Large intestine (tissue), 3 donors: ENCODE data around the gene CALB2. TPM values are rescaled to one million over a fixed set of nuclear protein-coding genes. Genes with fewer than 3 reads are reported as not detected.

ENCODE experiments used
- DNase-seq, 2 donors: peaks; one replicate each; pipeline versions ENCODE4 v3.0.0 to v3.0.0-alpha.2; 2013
- H3K27ac ChIP-seq: one replicate; pipeline ENCODE4 v1.5.1; 2013; ENCODE audit warnings: low read length
- H3K27me3 ChIP-seq: 2 replicates; pipeline ENCODE4 v1.6.1; 2013; ENCODE audit warnings: low read length; ENCODE audit not compliant: control insufficient read depth, insufficient read depth
- H3K36me3 ChIP-seq: 2 replicates; pipeline ENCODE4 v1.6.1; 2013; ENCODE audit warnings: low read length; ENCODE audit not compliant: control insufficient read depth, insufficient read depth
- H3K4me1 ChIP-seq: one replicate; pipeline ENCODE4 v1.6.1; 2013; ENCODE audit warnings: low read length; ENCODE audit not compliant: control insufficient read depth, insufficient read depth
- H3K4me3 ChIP-seq: one replicate; pipeline ENCODE4 v1.5.1; 2013; ENCODE audit warnings: low read length
- H3K9me3 ChIP-seq: one replicate; pipeline ENCODE4 v1.6.1; 2013; ENCODE audit warnings: mild to moderate bottlenecking, low read depth, low read length, moderate library complexity; ENCODE audit not compliant: control insufficient read depth
- WGBS: methylation state at CpG from one replicate; pipeline ENCODE4 v1.1.5; 2013; ENCODE audit warnings: low lambda C conversion rate; ENCODE audit not compliant: insufficient coverage; 5-methylcytosine and 5-hydroxymethylcytosine counted together
- polyA plus RNA-seq: library from polyadenylated mRNA; unstranded; fragments of 120-200 nt; gene quantifications from one replicate; pipeline ENCODE4 v1.2.1, GENCODE V29; 2013

CALB2 gene
- polyA plus RNA-seq, 1 donor, result 1.5 TPM

DNA sequence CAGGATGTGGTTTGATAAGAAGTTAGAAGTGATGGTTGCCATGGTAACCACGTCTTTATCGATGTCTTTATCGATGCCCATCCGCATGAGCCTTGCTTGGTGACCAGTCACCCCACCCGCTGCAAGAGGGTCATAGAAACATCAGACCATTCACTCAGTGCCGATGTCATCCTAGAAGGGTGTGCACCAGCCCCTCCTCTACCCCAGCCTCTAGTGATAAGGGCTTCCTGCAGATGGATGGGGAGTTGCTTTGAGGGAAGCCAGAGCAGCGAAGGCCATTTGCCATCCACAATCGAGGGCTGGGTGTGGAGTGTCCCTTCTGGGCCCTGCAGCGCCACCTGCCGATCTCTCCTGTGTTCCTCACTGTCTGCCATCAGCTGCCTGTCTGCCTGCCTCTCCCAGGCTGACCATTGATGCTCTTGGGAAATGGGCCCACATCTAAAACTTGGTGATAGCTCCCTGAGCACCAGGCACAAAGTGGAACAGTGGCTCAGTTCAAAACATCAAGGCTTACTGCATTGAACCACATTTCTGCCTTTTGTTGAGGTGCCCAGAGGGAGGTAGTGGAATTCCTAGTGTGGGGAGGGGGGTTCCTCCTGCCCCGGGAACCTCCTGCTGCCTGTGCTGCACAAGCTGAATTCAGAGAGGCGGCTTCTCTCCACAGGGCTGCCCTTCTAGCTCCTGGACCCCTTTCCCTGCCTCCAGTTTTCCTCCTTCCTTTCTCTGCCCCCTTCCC lies 8.9 kb downstream of the CALB2 start:
- Histone ChIP-seq H3K4me1 (no peaks in the 10 kb centered on the region), H3K27me3 (peaks cover 16% of the 10 kb centered on the region), H3K27ac (no peak overlapping the region), H3K9me3 (no peaks in the 10 kb centered on the region), H3K36me3 (no peaks in the 10 kb centered on the region), H3K4me3 (no peak overlapping the region)
- no CpG with 5 or more reads among the region's 12 CpGs for WGBS
- DNase-seq, result no peak

GRCh38 chr16:71368958-71369357 lies 10.4 kb downstream of the CALB2 start:
- H3K27me3 ChIP-seq, result peaks cover 14% of the 10 kb centered on the region
- WGBS, result no CpG with 5 or more reads among the region's 10 CpGs

DNA sequence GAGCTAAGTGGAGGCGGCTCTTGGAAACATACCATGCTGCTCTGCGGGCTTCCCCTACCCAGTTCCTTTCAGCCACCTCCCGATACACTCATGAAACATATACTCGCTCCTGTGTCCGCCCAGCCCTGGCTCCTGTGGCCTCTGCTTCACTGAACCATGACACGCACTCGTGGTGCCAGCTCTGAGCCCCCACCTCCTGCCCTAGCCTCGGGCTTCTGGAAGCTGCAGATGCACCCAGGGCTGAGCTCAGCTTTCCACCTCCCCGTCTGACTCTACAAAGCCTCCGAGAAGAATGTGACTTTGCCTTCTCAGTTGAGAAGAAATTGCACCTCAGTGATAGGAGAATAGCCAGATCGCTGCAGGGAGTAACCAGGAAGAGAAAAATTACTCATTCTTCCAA lies 11.0 kb downstream of the CALB2 start:
- WGBS, result no CpG with 5 or more reads among the region's 11 CpGs
- Histone ChIP-seq H3K4me1 (no peaks in the 10 kb centered on the region), H3K27ac (no peak overlapping the region), H3K27me3 (peaks cover 14% of the 10 kb centered on the region), H3K9me3 (no peaks in the 10 kb centered on the region), H3K4me3 (no peak overlapping the region), H3K36me3 (no peaks in the 10 kb centered on the region)
- no peak for DNase-seq

More at GRCh38 chr16:71368958-71369357, 10.4 kb downstream of the CALB2 start:
- no peaks in the 10 kb centered on the region for H3K9me3 ChIP-seq
- no peaks in the 10 kb centered on the region for H3K4me1 ChIP-seq
- no peak overlapping the region for H3K4me3 ChIP-seq
- no peak overlapping the region for H3K27ac ChIP-seq
- H3K36me3 ChIP-seq, result no peaks in the 10 kb centered on the region
- DNase-seq, result no peak

DNA sequence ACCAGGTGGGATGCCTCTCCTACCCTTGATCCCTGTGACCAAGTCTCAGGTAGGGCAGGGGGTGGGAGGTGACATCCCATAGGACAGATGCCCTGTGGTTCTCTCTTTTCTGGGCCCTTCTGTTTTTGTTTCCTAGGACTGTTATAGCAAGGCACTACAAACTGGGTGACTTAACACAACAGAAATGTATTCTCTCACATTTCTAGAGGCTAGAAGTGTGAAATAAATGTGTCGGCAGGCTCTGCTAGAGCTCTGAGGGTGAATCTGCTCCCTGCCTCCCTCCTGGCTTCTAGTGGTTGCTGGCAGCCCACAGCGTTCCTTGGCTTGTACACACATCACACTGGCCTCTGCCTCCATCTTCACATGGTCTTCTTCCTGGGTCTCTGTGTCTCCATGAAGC lies 12.7 kb downstream of the CALB2 start:
- H3K9me3 ChIP-seq, result no peaks in the 10 kb centered on the region
- H3K27ac ChIP-seq, result no peak overlapping the region
- no peak overlapping the region for H3K4me3 ChIP-seq
- WGBS, result no CpG with 5 or more reads among the region's 2 CpGs
- no peaks in the 10 kb centered on the region for H3K36me3 ChIP-seq
- H3K27me3 ChIP-seq, result peaks cover 8% of the 10 kb centered on the region
- no peaks in the 10 kb centered on the region for H3K4me1 ChIP-seq
- no peak for DNase-seq

DNA sequence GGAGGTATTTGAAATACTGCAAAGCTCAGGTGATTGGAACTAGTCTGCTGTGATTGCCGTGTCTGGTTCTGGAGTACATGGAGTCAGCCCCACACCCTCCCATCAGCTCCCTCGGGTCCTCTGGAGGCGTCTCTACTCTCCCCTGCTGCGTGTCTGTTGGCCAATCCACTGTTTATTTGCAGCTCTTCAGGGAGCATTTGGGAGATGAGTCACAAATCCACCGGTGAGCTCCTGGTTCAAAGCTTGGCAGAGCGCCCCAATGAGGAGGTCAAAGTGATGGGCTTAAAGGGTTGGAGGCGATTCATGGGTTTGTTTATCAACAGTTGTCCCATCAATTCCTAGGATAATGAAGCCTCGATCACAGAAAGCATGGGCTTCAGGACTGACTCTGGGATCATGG lies 14.6 kb downstream of the CALB2 start:
- H3K36me3 ChIP-seq, result no peaks in the 10 kb centered on the region
- WGBS, result 67% methylated on average over 1 of the region's 8 CpGs
- peaks cover 8% of the 10 kb centered on the region for H3K27me3 ChIP-seq
- H3K4me3 ChIP-seq, result no peak overlapping the region
- H3K27ac ChIP-seq, result no peak overlapping the region
- H3K4me1 ChIP-seq, result no peaks in the 10 kb centered on the region
- no peak for DNase-seq
- no peaks in the 10 kb centered on the region for H3K9me3 ChIP-seq

DNA sequence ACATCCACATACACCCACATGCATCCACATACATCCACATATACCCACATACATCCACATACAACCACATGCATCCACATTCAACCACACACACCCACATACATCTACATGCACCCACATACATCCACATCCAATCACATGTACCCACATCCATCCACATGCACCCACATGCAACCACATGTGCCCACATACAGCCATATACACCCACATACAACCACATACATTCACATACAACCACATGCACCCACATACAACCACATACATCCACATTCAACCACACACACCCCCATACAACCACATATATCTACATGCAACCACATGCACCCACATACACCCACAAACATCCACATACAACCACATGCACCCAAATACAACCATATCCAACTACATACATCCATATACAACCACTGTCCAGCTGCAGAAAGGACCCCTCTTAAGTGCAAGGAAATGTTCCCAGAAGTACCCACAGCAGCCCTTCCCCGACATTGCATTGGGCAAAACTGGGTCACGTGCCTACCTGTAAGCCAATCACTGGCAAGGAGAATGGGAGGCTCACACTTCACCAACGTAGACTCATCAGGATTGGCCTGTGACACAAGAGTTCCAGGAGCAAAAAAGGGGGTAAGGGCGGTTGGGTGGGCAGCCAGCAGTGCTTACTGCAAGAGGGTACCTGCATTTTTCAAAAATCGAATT lies 18.1 kb downstream of the CALB2 start:
- Histone ChIP-seq H3K27me3 (peaks cover 5% of the 10 kb centered on the region), H3K36me3 (no peaks in the 10 kb centered on the region), H3K4me1 (no peaks in the 10 kb centered on the region), H3K27ac (no peak overlapping the region), H3K4me3 (no peak overlapping the region), H3K9me3 (no peaks in the 10 kb centered on the region)
- no peak for DNase-seq
- no CpG with 5 or more reads among the region's 5 CpGs for WGBS

DNA sequence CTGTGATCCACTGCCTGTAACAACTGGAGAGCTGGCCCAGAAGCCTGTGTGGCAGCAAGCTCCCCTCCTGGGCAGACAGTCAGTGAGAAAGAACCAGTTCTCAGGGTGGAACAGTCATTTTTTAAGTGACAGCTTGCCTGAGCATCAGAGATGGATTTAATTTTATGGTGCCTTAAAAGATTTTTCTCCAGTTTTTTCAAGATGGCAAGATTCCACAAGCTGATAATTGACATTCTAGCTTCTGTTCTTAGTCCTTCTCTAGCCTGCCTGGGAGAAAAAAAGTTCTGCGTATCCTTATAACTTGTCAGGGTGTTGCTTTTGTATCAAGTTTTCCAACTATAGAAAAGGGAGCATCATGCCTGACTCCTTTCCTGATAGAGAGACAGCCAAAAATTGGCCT lies 21.2 kb downstream of the CALB2 start:
- Histone ChIP-seq H3K36me3 (no peaks in the 10 kb centered on the region), H3K27ac (no peak overlapping the region), H3K9me3 (no peaks in the 10 kb centered on the region), H3K4me1 (no peaks in the 10 kb centered on the region), H3K4me3 (no peak overlapping the region), H3K27me3 (no peaks in the 10 kb centered on the region)
- DNase-seq, result no peak
- 100% methylated on average over 1 of the region's 1 CpG for WGBS

- no peaks in the 10 kb centered on the region for H3K4me1 ChIP-seq
- no peak overlapping the region for H3K4me3 ChIP-seq
- no peak for DNase-seq
- no peak overlapping the region for H3K27ac ChIP-seq
- no peaks in the 10 kb centered on the region for H3K36me3 ChIP-seq
- no peaks in the 10 kb centered on the region for H3K9me3 ChIP-seq
- 100% methylated on average over 1 of the region's 6 CpGs for WGBS
- H3K27me3 ChIP-seq, result no peaks in the 10 kb centered on the region
These were observed 22.3 kb downstream of the CALB2 start for GRCh38 chr16:71380831-71381230.

DNA sequence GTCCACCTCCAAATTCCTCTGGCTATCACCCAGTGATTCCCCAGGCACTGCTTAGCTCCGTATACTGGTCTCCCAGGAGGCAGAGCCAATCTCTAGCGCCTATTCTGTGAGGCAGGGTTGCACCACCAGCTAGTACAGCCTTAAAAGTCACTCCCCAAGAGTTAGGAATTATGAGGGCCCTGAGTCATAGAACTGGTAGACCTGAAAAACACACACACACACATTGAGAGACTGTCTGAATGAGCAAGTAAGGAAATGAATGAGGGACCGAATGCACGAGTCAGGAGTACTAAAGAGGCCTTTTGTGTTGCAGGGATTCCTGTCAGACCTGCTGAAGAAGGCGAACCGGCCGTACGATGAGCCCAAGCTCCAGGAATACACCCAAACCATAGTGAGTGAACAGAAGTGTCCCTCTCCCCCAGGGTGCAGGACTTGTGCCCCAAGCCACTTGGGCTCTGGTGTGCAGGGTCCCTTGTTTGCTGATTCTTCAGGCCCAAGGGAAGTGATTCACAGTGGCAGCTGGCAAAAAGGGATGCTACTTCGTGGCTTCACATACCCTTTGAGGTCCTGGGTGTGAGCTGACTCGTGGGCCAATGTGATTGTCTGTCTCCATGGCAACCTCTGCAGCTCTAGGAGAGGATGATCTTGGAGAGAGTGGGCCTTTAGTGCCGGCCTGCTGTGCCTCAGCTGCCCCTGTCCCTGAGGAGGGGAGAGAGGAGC lies 24.7 kb downstream of the CALB2 start:
- Histone ChIP-seq H3K36me3 (no peaks in the 10 kb centered on the region), H3K9me3 (no peaks in the 10 kb centered on the region), H3K27ac (no peak overlapping the region), H3K4me3 (no peak overlapping the region), H3K4me1 (no peaks in the 10 kb centered on the region), H3K27me3 (peaks cover 4% of the 10 kb centered on the region)
- no CpG with 5 or more reads among the region's 11 CpGs for WGBS
- no peak for DNase-seq

DNA sequence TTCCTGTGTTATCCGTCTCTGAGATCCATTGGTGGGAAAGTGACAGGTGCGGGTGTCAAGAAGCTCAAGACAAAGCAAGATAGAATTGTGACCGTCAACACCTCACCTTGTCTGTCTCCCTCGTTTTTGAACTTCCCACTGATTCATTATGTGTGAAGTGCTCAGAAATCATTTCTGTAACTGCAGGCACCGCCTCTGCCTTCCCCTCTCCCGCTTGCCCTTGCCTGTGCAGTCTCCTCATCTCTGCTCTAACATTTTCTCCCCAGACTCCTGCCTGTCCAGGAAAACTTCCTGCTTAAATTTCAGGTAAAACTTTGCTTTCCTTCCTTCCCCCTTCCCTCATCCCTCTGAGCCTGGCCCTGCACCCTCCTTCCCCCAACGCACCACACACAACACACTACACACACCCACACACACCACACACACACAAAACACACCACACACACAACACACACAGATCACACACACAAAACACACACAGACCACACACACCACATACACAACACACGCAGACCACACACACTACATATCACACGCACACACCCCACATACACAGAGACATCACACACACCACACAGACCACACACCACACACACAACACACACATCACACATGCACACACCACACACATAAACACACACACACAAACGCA lies 25.7 kb downstream of the CALB2 start:
- Histone ChIP-seq H3K4me1 (no peaks in the 10 kb centered on the region), H3K27ac (no peak overlapping the region), H3K27me3 (peaks cover 4% of the 10 kb centered on the region), H3K4me3 (no peak overlapping the region), H3K9me3 (no peaks in the 10 kb centered on the region), H3K36me3 (no peaks in the 10 kb centered on the region)
- no peak for DNase-seq
- WGBS, result 25% methylated on average over 2 of the region's 10 CpGs
